GM12864 (cell line): ENCODE measurements around the gene SGK1.
"Not testable (repeated sequence)": the region's sequence is repeated elsewhere in the genome, so short reads cannot be mapped to it uniquely, and the experiment has no call there.

ENCODE experiments used
- DNase-seq: peaks from one replicate; pipeline ENCODE4 v3.0.0-alpha.2; 2011; ENCODE audit warnings: low read depth
- H3K4me3 ChIP-seq: 2 replicates; pipeline ENCODE4 v1.5.1; 2011; ENCODE audit warnings: mild to moderate bottlenecking, low read depth, low read length, control low read depth
- CTCF ChIP-seq: IDR thresholded peaks from 2 replicates; pipeline ENCODE4 v1.5.1; 2011; ENCODE audit warnings: low read depth, mild to moderate bottlenecking, moderate library complexity, low read length, control low read depth, inconsistent platforms; ENCODE audit errors: missing control alignments

The SGK1 gene

GRCh38 chr6:134207421-134207820, 110.5 kb downstream of the SGK1 start:
- no peak for DNase-seq
- no peak for TF ChIP-seq CTCF
- no peak overlapping the region for H3K4me3 ChIP-seq

GRCh38 chr6:134205366-134205765, 112.5 kb downstream of the SGK1 start:
- no peak overlapping the region for H3K4me3 ChIP-seq
- TF ChIP-seq CTCF, result no peak
- no peak for DNase-seq

- H3K4me3 ChIP-seq, DNase-seq: not testable (repeated sequence)
These were observed 113.2 kb downstream of the SGK1 start for GRCh38 chr6:134204759-134205158.

GRCh38 chr6:134204031-134204430, 113.9 kb downstream of the SGK1 start:
- no peak overlapping the region for H3K4me3 ChIP-seq
- no peak for TF ChIP-seq CTCF
- DNase-seq, result no peak

GRCh38 chr6:134201716-134202115, 116.2 kb downstream of the SGK1 start:
- no peak for DNase-seq
- H3K4me3 ChIP-seq, result no peak overlapping the region
- no peak for TF ChIP-seq CTCF

GRCh38 chr6:134199848-134200606, 117.9 kb downstream of the SGK1 start:
- H3K4me3 ChIP-seq, result no peak overlapping the region
- DNase-seq, result peak; percentile 43
- TF ChIP-seq CTCF, result no peak

GRCh38 chr6:134198093-134198492, 119.8 kb downstream of the SGK1 start:
- no peak overlapping the region for H3K4me3 ChIP-seq
- DNase-seq, result no peak
- no peak for TF ChIP-seq CTCF

GRCh38 chr6:134197685-134198084, 120.2 kb downstream of the SGK1 start:
- not testable (repeated sequence) for DNase-seq, H3K4me3 ChIP-seq
